GM19023 (cell line): ENCODE measurements around the gene CADPS.

Source experiments
- ATAC-seq: cut with Tn5 transposase; IDR thresholded peaks from one replicate; pipeline ENCODE4 v1.9.1; 2021; ENCODE audit warnings: mild to moderate bottlenecking, moderate library complexity; ENCODE audit not compliant: unreplicated experiment

Gene CADPS

DNA sequence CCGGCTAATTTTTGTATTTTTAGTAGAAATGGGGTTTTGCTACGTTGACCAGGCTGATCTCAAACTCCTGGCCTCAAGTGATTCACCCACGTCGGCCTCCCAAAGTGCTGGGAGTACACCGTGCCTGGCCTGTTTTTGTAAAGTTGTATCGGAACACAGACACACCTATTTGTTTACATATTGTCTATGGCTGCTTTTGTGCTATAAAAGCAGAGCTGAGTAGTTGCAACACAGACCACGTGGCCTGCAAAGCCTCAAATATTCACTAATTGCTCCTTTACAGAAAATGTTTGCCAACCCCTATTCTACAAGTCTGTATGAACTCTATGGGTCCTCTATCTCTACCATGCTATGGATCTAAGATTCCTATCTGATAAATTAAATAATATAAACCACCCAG is 175.5 kb downstream of the CADPS start:
- ATAC-seq = no peak

DNA sequence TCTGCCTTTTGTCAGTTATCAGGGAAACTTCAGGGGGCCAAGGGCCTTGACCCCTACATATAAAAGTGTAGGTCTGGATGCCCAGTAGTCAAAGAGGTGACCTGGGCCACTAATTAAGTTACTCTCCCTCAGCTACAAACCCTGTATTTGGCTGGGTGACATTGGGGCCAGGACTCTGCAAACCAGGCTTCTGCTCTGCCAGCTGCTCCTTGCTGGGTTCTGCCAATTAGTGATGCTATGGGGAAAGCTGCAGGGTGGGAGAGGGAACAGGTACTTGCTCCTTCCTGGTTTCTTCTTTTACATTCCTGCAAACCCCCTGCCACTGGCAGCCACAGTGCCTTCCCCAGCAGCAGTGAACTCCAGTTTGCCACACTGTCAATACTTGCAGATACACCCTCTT is 179.2 kb downstream of the CADPS start:
- ATAC-seq = no peak

DNA sequence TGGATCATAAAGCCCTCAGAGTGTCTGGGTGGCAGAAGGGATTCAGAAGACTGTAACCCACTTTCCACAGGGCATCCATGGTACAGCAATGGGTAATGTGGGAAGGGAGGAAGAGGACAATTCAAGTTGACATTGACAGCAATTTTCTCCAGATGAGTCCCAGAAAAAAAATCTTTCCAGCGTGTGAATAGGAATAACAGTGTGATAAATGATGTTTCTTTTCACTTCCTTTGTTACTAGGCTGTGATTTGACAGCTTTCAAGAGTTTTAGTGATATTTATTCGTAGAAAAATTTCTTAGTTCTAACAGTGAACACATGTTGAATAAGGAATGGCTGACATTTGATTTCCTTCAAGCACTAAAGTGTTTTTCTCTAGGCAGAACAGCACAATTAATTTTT is 186.4 kb downstream of the CADPS start:
- no peak for ATAC-seq

DNA sequence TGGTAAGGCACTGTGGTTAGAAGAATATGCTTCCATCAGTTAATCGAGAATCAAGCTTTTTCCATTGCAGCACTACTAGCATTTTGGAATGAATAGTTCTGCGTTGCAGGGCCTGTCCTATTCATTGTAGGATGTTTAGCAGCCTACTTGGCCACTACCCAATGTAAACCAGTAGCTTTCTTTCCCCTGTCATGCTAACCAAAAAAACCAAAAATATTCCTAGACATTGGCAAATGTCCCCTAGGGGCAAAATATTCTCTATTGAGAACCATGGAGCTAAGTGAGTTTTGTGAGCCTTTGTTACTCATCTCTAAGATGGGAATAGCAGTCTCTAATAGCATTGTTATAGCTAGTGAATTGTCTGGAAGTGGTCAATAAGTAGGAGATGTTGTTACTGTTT is 187.2 kb downstream of the CADPS start:
- ATAC-seq = no peak

DNA sequence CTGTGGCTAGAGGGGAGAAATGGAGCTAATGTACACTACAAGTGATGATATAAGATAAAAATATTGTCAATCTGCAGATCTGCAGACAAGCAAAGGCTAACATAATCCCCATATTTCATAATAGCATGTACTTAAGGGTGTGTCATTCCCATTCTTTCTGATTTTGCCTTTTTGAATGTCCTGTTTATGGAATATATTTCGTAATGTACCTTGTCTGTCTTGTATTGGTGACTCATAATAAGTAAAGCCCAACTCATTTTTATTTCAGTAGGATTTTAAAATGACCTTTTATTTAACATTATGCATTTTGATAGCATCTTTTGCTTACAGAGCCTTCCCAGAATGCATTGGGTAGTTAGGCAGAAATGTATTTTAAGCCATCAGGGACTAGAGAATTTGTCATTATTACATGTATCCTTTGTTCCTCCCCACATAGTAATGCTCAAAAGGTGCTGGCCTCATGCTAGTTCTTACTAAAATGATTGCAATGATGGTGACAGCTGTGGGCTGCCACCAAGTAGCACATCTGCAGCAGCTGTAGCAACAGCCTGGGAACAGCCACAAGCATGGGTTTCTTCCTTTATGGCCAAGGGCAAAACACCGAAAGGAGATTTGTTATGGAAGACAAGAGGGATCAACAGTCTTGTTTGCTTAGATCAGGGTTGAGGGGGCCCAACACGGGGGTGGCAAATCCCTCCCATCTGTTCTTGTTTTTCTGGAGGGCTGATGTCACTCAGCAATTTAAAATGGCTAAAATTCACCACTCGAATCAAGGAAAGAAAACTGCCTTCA is 188.5 kb downstream of the CADPS start:
- no peak for ATAC-seq

DNA sequence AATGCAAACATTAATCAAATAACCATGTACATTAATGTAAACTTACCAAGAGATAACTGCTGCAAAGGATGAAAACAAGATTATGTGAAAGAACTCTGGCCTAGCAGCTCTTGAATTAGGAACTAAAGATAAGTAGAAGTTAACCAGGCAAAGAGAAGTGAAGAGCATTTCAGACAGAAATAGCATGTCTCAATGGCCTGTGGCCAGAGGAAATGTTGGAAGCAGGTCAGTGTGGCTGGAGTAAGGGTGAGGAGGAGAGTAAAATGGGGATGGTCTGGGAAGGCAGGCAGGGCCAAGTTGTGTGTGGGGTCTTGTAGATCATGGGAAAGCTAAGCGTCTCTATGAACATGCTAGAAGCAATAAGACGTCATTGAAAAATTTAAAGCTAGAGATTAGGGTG is 192.4 kb downstream of the CADPS start:
- ATAC-seq = no peak

DNA sequence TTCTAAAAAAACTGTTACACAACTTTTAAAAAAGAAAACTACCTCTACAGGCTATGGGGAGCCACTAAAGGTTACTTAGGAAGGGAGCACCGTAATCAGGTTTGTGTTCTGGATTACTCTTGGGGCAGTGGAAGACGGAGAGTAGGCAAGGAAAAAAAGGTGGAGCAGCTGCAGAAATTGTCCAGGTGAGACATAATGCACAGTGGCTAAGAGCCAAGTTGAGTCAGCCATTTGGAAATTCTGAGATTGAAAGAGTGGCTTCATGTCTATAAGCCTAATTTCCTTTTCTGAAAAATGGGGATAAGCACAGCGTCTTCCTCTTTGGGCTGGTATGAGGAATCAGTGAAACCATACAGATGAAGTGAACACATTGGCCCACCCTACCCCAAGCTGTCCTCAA is 195.2 kb downstream of the CADPS start:
- no peak for ATAC-seq

DNA sequence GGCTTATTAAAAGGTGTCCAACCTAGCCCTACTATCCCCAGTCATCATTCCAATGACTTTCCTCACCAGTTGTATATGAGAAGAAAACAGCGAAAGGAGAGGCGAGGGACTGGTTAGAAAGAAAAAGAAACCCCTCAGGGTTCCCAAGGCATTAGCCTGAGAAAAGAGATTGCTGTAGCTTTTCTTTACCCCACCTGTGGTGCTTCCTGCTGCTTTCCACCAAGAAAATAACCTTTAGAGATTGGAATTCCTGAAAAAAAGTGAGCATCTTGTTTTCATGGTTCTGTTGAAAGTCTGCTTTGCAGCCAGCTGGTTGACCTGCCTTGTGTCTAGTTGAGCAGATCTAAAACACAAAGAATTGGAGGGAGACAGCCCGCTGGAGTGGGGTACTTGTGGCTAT is 196.4 kb downstream of the CADPS start:
- no peak for ATAC-seq

DNA sequence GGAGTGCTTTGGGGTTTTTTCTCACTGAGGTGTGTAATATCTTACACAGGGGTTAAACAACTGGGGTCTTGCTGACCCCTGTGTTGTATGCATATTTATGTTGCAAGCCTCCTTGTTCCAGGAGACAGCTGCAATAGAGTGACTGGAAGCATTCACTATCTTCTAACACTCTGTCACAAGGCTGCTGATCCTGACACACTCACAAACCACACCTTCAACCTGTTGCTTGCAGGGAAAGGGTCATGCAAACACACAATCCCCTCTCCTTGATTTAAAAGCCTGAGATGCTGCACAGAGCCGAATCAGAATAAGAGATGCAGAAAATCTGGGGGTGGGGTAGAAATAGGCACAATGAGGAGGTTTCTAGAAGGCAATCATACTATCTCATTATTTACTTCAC is 197.3 kb downstream of the CADPS start:
- no peak for ATAC-seq

DNA sequence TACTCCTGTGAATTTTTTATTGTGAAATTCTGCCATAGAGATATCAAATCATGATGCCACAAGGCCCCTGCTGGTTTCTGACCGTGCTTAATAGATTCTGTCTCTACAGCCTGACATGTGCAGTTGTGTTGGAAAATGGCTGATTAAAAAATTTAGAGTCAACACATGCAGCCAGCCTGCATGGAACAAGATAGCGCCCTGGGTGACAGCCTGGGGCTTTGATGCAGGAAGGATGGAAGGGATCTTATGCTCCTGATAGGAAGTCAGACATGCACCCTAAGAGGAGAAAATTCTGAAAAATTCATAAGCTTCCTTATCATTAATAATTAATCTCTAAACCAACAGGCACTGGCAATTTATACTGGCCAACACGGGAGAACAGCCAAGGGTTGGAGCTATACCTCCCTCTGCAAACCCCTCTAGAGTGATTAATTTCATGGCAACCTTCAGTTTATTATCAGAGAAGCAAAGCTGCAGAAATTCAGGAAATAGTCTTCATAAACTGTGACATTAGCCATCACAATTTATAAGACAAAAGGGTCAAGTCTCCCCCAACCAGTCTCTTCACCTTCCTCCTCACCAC is 198.4 kb downstream of the CADPS start:
- ATAC-seq = no peak

DNA sequence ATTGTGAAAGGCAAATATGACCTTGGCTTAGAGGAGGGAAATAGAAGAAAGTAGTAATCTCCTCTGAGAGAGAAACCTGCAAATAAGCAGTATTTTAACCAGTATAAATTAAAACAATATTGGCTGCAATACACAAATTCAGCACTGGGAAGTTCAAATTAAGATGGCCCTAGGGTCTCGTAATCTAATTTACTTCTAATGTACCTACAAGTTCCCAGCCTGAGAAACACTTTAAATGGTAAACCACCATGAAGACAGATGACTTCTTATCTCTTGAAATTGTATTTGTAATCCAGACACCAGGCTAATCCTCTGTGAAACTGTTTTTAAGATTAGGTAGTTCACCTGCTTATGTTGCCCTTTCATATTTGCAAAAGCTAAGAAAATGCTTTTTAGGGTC is 199.7 kb downstream of the CADPS start:
- ATAC-seq = no peak

DNA sequence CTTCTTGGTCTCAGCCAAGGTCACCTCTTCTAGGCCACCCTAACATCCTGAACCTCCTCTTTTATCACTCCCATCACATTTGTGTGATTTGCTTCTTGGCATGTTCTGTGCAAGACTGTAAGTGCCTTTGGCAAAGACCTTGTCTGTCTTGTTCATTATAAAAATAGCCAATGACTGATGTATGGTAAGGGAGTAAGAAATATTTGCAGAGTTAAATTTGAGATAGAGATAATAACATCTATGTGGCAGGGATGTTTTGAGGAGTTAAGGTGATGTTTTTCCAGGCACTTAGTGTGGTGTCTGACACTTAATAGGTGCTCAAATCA is 202.3 kb downstream of the CADPS start:
- ATAC-seq = no peak

DNA sequence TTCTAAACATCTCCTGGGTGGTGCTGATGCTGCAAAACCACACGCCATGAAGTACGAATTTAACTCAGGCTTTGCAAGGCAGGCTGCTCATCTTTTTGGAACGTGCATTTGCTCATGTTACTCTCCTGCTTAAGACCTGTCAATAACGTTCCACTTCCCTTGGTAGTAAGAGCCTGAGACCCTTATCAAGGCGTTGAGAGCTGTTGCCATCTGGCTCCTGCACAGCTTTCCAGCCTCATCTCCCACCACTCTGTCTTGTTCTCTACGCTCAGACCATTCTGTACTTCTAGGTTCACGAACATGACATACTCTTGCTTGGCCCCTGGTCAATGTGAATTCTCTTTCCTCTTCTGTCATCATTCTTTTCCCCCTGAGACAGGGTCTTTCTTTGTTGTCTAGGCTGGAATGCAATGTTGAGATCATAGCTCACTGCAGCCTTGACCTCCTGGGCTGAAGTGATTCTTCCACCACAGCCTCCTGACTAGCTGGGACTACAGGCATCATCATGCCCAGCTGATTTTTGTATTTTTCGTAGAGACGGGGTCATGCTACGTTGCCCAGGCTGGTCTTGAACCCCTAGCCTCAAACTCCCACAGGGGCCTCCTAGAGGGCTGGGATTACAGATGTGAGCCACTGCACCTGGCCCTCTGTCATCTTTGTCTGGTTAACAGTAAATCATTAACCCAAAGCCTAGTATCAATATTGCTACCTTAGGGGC is 202.8 kb downstream of the CADPS start:
- peak; percentile 84 for ATAC-seq

DNA sequence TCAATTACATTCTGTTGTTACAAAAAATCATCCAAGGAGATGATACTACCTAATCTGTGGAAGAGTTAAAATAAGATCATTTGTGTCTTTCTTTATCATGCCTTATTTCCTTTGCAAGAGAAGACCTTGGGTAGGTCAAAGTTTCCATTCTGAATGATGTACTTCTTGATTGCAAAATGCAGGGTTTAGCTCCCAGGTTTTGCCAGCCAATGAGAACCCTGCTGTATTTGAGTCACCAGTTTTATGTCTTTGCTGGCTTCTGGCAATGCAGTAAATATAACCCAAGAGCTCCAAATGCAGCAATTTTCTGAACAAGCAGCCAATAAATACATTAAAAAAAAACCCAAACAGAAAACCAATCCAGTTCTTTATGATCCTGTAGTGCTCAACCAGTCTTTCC is 204.9 kb downstream of the CADPS start:
- ATAC-seq = no peak

DNA sequence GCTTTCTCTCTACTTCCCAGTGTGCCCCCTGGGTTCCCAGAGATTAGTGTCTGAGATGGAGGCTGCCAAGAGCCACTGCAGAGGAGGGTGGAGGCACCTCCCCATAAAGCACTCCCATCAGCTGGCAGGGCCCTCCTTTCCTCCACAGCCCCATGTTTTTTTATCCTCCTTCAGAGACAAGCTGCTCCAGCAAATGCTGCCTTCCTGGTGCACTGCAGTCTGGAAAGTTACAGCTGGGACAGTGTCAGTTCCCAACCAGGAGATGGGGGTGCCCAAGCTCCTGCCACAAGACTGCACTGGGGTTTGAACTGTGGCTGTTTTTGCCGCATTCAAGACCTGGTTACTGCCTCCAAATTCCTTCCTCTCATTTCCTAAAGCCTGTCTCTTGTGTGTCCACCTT is 206.1 kb downstream of the CADPS start:
- ATAC-seq = no peak

DNA sequence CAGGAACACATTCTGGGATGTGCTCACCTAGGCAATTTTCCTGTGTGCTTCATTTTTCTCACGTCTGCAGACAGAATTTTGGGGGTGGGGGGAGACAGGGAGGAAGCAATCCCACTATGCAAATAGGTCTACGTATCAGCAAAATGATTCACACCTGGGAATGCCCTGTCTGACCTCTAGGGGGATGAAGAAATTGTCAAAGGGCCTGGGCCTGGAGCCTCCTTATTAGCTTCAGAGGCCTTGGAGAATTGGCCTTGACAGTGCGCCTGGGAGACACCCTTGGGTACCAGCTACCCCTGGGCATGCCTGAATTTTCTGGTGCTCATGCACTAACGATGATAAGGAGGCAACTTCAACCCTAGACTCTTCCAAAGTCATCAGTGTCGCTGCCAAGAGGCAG is 207.5 kb downstream of the CADPS start:
- no peak for ATAC-seq

DNA sequence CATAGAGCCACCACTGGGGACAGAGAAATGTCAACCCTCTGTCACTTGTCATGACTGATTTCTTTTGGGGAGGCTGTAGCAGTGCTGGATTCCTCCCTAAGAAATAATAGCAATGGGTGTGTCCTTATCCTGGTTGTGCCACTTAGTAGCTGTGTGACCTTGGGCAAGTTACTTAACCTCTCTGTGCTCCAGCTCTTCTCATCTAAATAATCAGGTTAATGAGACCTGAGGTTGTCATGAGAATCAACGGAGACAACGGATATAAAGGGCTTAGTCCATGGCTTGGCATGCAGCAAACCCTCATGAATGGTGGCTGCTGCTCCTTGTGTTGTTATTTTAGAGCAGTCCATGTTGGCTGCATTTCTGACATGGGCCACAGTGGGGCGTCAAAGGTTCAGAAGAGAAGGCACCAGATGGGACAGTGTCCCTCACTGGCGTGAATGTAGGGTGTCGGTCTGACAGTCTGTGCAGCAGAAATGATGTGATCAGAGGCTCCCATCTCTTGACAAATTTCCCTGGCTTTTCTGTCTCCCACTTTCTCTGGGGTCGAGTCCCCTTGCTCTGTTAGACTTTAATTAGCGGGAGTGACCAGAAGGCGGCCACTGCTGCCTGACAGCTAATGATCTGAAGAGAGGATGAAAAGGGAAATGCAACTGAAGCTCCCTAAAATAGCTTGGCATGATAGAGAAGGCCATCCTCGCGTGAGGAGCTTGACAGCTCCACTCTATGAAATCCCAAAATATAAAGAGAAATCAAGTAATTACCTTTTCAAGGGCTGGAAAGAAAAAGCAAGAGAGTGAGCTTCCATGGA is 209.4 kb downstream of the CADPS start:
- ATAC-seq = peak; percentile 86

DNA sequence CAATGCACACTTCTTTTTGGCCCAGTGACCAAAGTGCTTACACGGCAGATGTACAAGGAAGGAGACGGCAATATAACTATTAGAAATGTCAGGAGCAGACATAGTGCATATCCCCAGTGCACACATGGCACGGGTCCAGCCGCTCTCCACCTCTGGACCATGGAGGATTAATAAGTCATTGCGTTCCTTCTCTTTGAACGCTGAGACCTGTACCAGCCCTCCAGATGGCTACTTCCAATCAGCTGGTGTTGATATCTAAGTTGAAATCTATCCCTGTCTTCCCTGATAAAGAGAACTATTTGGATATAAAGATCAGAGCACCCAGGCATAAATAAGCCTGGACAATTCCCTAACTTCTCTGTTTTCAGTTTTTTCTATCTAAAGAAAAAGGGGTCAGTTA is 212.5 kb downstream of the CADPS start:
- no peak for ATAC-seq

DNA sequence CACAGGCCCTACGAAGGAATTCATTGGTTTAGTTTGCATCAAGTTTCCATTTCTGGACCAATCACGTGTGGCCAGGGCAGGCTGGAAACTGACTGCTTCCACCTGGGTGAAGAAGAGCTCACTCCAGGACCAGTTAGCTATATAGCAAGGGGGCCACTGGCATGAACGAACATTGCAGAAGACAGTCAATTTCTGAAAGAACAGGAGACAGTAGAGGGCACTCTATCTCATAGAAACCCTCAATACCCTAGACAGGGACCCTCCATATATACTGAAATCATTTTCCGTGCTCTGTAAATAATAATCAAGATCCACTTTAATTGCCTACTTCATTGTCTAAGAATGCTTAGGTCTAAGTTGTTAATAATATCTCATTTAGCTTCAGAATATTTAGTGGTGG is 215.6 kb downstream of the CADPS start:
- ATAC-seq = no peak

DNA sequence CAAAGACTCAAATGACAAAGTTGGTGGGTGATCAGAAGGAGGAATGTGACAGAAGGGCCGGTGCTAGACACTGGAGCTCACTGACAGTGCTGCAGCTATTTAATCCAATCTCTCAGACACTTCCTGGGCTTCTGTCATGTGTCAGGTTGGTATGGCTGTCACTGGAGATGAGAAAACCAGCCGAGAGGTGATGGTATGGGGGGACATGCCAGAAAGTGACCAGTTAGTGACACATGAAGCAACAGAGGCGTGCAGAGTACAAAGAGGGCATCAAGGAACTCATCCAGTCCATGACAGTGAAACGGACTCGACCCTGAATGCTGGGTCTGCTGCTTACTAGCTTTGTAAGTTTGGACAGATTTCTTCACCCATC is 219.5 kb downstream of the CADPS start:
- no peak for ATAC-seq

DNA sequence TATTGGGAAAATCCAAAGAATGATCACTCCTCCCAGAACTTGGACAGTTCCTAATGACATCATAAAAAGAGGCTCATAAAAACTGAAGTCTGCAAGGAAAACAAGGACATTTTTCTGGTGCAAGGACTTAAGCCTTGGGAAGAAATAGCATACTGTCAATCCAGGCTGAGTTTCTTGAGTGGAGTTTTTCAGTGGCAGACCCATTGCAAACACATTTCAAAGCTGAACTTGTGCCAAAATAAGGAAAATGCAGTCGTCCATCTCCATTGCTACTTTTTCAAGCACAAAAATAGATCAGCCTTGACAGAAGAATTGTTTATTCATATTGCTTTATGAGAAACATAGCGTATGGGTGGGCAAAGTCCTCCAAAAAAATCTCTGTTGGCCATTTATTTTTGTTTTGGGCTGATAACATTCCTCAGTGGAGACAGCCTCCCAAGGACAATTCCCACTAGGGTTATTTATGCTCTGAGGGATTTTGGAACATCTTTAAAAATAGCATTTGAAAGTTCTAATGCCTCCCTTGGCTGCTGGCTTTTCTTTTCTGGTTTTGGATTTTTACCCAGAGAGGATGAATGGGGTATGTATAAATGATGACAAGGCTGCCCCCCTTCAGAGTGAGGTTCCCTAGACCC is 220.0 kb downstream of the CADPS start:
- ATAC-seq = no peak
